ENCODE results near the gene ASB13.
"Not testable (repeated sequence)": the region's sequence is repeated elsewhere in the genome, so short reads cannot be mapped to it uniquely, and the experiment has no call there.

The ASB13 gene

GRCh38 chr10:5622186-5622960 lies 44.0 kb downstream of the ASB13 start:
- DNase-seq: no peak

GRCh38 chr10:5621371-5621770 lies 45.0 kb downstream of the ASB13 start:
- not testable (repeated sequence) for DNase-seq

GRCh38 chr10:5620966-5621365 lies 45.4 kb downstream of the ASB13 start:
- no peak for DNase-seq

- no peak for DNase-seq
Measured at GRCh38 chr10:5620223-5620721, 46.1 kb downstream of the ASB13 start.

- no peak for DNase-seq
Measured at GRCh38 chr10:5619362-5620211, 46.8 kb downstream of the ASB13 start.

- DNase-seq: no peak
Measured at GRCh38 chr10:5618829-5619228, 47.6 kb downstream of the ASB13 start.

- no peak for DNase-seq
Measured at GRCh38 chr10:5618042-5618441, 48.4 kb downstream of the ASB13 start.

- DNase-seq: no peak
Measured at GRCh38 chr10:5617521-5617920, 48.9 kb downstream of the ASB13 start.

GRCh38 chr10:5616836-5617235 lies 49.6 kb downstream of the ASB13 start:
- no peak for DNase-seq

GRCh38 chr10:5616046-5616445 lies 50.3 kb downstream of the ASB13 start:
- no peak for DNase-seq

GRCh38 chr10:5615316-5615715 lies 51.1 kb downstream of the ASB13 start:
- DNase-seq: no peak

- no peak for DNase-seq
Measured at GRCh38 chr10:5614155-5614721, 52.2 kb downstream of the ASB13 start.

- no peak for DNase-seq
Measured at GRCh38 chr10:5613481-5614154, 52.8 kb downstream of the ASB13 start.

- DNase-seq: no peak
Measured at GRCh38 chr10:5611899-5612680, 54.3 kb downstream of the ASB13 start.

- no peak for DNase-seq
Measured at GRCh38 chr10:5609952-5610616, 56.3 kb downstream of the ASB13 start.

- DNase-seq: no peak
Measured at GRCh38 chr10:5608608-5609220, 57.7 kb downstream of the ASB13 start.

GRCh38 chr10:5607594-5607993 lies 58.8 kb downstream of the ASB13 start:
- DNase-seq: no peak

GRCh38 chr10:5606864-5607263 lies 59.5 kb downstream of the ASB13 start:
- DNase-seq: no peak

GRCh38 chr10:5606321-5606720 lies 60.1 kb downstream of the ASB13 start:
- DNase-seq: no peak

- no peak for DNase-seq
Measured at GRCh38 chr10:5604961-5605360, 61.4 kb downstream of the ASB13 start.
